GM21825 (cell line): ENCODE measurements around the gene GIGYF2.
"Not testable (repeated sequence)": the region's sequence is repeated elsewhere in the genome, so short reads cannot be mapped to it uniquely, and the experiment has no call there.

Experiments
- ATAC-seq: cut with Tn5 transposase; IDR thresholded peaks from one replicate; pipeline ENCODE4 v1.9.1; 2021; ENCODE audit warnings: mild to moderate bottlenecking, moderate library complexity; ENCODE audit not compliant: unreplicated experiment

GIGYF2 gene, protein sequence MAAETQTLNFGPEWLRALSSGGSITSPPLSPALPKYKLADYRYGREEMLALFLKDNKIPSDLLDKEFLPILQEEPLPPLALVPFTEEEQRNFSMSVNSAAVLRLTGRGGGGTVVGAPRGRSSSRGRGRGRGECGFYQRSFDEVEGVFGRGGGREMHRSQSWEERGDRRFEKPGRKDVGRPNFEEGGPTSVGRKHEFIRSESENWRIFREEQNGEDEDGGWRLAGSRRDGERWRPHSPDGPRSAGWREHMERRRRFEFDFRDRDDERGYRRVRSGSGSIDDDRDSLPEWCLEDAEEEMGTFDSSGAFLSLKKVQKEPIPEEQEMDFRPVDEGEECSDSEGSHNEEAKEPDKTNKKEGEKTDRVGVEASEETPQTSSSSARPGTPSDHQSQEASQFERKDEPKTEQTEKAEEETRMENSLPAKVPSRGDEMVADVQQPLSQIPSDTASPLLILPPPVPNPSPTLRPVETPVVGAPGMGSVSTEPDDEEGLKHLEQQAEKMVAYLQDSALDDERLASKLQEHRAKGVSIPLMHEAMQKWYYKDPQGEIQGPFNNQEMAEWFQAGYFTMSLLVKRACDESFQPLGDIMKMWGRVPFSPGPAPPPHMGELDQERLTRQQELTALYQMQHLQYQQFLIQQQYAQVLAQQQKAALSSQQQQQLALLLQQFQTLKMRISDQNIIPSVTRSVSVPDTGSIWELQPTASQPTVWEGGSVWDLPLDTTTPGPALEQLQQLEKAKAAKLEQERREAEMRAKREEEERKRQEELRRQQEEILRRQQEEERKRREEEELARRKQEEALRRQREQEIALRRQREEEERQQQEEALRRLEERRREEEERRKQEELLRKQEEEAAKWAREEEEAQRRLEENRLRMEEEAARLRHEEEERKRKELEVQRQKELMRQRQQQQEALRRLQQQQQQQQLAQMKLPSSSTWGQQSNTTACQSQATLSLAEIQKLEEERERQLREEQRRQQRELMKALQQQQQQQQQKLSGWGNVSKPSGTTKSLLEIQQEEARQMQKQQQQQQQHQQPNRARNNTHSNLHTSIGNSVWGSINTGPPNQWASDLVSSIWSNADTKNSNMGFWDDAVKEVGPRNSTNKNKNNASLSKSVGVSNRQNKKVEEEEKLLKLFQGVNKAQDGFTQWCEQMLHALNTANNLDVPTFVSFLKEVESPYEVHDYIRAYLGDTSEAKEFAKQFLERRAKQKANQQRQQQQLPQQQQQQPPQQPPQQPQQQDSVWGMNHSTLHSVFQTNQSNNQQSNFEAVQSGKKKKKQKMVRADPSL (N-terminal part only)

DNA sequence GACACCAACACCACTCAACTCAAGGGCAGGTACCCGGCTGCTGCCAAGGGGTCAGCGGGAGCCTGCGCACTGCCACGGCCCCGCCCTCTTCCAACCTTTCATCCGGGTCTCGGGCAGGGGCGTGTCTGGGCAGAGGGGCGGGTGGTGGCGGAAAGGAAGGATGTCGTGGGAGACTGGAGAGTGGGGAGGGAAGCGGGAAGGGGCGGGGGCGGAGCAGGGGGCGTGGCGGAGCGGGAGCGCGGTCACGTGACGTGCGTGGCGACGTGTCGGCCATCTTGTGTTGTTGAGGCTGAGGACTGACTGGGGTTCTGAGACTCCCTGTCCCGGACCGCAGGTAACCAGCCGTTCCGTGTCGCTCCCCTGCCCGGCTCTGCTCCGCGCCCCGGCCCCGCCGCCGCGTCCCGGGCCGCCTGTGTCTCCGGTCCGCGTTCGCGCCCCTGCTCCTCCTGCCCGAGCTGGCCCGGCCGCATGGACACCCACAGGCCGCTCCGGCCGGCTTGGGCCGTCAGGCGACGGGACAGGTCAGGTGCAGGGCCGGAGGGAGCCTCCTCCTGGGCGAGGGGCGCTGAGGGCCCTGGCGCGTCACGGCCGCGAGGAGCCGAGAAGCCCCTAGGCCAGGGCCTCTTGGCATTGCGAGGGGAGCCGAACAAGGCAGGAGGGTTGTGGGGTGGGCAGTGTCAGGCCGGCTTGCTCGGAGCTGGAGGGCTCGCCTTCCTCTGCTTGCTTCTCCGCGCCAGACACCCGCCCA is at the start of gene GIGYF2:
Gene GIGYF2 (plus strand): TSS at position 273 of the 748 bp plus-strand sequence. CDS start 37,867 bp downstream, outside the sequence.
- ATAC-seq = peak; percentile 85

DNA sequence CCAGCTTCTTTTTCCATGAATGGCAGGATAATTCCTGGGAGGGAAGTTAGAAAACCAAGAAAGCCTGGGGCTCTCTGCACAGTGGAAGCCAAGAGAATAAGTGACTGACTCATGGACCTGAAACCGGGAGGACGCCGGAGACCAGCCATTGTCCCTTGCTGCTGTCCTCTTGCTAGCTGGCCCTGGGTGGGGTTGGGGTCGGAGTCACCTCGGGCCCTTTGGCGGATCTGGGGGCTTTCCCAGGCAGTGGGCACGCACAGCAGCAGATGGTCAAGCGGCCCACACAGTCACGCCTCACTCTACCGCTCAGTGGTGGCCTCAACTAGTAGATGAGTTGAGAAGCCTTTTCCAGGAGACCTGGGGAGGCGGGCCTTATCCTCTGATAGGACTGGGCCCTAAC is 48.1 kb upstream of the GIGYF2 start:
- ATAC-seq = no peak

DNA sequence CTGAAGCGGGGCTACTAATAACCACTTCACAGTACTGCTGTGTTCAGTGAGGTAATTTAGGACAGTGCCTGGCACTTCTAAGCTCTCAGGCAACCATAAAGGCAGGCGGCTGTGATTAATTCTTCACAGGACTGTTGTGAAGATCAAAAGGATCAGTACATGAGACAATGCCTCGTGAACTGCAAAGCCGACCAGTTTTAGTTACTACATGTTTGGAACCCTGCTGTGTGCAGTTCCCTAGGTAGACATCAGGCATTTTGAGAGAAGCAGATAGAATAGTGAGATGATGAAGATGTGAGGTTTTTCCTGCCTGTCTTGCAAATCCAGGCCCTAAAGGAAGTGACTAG is 44.7 kb upstream of the GIGYF2 start:
- no peak for ATAC-seq

DNA sequence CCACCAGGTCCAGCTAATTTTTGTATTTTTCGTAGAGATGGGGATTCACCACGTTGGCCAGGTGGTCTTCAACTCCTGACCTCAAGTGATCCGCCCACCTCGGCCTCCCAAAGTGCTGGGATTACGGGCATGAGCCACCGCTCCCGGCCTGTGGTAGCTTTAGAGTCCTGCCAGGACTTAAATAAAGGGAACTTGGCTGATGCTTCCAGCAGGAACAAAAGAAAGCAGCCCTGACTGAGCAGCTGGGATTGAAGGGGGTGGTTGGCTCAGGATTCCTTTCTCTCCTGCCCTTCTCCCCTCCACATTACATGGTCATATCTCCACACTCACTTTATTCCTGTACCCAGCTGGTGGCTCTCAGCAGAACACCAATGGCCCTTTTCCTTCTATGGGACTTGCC is 43.7 kb upstream of the GIGYF2 start:
- no peak for ATAC-seq

DNA sequence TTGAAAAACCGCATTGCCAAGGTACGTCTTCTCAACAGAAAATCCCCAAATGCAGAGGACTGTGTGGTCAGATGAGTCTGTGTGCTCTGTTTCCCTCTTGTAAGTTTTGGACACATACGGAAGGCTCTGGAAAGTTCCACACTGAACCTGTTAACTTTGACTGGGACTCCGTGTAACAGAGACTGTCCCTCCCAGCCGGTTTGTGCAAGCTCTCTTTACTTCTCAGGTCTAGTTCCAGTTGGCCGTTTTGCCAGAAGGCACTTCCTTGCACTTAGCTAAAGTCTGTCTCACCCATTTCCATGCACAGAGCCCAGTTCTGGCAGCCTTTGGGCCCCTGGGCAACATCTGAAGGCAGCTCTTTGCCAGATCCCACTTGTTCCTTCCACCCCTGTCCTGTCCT is 41.7 kb upstream of the GIGYF2 start:
- ATAC-seq = no peak

DNA sequence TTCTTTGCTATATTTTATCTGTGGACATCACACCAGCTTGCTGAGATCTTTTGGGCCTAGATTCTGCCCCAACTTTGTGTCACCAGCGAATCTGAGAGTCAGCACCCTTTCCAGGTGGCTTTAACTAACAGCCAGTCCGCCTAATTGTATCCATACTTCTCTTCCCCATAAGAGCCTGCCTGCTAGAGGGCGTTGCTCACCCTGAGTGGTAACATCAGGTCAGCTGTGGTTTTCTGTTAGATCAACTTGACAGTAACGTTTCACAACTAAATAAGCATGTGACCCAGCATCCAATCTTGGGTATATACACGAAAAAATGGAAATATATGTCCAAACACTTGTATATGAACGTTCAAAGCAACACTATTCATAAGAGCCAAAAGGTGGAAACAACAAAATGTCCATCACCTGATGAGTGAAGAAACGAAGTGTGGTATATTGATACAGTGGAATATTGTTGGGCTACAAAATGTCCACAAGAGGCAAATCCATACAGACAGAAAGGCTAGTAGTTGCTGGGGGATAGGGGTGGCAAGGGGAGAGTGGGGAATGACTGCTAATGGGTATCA is 38.8 kb upstream of the GIGYF2 start:
- no peak for ATAC-seq

DNA sequence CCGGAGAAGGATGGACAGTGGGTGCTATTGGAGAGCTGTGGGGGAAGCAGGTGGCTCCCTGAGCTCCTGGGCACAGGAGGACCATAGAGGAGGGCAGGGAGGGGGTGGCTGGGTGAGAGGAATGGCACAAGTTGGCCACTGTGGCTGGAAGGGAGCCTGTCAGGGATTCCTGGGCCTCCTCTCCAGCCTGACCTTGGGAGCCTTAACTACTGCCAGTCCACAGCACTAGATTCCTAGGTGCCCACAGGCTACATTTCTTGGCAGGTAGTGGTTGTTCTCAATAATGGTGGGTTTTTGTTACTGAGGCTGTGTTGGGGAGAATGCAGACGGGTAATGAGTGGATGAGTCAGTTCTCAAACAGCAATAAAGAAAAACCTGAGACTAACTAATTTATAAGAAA is 37.8 kb upstream of the GIGYF2 start:
- ATAC-seq = no peak

DNA sequence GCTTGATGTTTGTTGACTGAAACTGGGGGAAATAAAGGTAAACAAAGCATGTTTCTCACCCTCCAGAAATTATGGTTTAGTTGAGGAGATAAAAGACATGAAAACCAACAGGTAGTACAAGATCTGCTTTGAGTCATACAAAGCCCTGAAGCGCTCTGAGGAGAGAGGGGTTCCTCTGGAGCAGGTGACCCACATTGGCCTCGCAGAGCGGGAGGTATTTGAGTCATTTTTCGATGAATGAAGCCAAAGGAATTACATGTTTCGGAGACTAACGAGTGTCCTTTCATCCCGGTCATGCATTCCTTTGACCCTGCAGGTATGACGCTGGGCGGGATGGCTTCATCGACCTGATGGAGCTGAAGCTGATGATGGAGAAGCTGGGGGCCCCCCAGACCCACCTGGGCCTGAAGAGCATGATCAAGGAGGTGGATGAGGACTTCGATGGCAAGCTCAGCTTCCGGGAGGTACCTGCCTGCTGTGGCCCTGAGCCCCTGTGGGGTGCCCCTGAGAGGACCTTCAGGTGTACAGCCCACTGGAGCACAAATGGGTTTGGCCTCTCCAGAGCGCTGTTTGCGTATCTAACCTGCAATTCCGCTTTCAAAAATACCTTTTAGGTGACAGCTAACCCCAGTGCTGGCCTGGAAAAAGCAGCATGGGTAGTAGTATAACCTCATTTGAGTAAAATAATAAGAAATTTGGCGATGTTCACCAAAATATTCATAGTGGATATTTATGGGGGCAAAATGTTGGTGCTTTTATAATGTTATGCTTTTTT is 34.5 kb upstream of the GIGYF2 start:
- ATAC-seq = no peak

DNA sequence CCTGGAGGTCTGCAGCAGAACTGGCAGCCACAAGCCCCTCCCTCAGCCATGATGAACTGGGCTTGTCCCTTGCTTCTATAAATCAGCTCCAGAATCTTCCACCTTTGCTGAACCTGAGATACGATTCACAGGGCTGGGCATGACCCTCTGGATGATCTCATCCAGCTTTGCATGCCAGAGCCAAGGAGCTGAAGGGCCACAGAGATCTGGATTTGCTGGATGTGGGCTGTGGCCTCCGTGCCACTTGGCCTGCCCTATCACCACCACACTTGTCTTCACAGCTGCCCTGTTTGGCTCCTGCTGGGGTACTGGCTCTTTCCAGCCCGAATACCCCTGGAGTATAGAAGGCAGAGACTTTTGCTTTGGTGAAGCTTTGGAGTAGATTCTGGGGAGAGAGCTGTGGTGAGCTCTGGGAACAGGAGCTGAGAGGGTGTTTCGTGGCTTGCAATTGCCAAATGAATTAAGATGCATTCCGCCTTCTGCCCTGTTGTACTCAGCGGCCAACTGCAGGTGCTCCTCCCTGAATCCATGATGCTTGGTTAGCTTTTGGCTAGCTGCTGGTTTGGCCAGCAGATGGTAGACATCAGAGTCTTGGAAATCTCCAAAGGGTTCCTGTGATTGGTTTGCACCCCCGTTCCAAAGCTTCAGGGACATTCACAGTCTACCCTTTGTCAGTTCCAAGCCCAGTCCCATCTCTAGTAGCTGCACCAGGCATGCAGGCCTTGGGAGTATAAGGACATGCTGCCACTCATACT is 30.9 kb upstream of the GIGYF2 start:
- ATAC-seq = no peak

DNA sequence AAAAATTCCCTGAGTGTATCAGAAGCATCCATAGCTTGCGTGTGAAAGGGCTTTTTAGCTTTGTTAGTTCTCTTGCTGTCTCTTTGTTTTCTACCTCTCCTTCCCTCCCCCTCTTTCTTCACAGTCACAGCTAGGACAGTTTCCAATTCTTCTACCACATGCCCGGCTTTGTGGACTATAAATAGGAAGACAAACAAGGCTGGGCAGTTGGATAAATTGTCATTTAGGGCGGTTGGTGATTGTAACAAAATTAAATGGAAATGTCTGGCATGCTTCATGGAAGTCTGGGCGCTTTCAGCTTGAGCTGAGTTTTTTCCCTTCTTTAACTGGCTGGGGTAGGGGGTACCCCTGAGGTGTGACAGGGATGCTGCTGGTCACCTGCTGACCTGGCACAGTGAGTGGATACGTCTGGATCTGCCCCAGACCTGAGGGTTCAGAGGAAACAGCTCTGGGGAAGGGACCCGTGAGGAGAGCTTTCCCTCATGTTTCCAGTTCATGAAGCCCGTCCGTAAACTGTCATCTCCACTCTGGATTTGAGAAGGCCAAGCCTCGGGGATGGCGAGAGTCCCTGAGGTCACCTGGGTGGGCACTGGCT is 29.0 kb upstream of the GIGYF2 start:
- no peak for ATAC-seq

DNA sequence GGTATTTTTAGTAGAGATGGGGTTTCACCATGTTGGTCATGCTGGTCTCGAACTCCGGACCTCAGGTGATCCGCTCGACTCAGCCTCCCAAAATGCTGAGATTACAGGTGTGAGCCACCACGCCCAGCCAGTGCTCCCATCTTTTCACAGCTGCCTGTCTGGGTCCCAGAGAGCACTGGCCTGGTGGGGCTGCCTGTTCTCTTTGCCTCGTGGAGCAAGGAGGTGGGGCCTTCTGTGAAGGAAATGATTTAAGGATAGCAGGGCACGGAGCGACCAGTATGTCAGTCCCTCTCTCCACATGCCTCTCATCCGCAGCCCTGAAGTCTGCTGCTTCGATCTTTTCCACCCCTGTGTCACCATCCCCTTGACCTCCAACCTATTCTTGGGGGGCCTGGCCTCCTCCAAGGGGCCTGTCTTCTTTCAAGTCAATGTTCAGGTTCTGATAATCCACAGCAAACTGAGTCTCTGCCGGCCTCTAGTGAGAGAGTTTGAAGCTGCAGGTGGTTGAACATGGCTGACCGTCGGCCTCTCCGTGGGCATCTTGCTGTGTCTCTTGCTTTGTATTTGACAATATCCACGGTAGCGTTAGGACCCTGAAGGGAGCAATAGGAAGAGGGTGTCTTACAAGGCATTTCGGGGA is 28.2 kb upstream of the GIGYF2 start:
- no peak for ATAC-seq

DNA sequence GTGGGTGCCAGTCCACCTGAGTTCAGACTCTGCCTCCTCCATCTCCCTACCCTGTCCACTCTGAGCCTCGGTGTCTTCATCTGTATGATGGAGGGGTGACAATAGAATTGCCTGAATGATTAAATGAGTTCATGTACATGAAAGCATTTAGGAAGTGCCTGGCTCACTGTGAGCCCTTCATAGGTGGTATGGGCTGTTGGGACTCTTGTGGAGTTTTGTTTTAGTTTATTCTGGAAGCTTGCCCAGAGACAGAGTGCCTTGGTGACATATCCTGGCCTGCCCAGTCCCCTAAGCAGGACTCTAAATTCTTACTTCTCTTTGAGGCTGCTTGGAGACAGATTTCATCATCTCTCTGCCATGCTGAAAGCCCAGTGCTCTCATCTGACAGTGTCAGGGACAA is 24.5 kb upstream of the GIGYF2 start:
- no peak for ATAC-seq

DNA sequence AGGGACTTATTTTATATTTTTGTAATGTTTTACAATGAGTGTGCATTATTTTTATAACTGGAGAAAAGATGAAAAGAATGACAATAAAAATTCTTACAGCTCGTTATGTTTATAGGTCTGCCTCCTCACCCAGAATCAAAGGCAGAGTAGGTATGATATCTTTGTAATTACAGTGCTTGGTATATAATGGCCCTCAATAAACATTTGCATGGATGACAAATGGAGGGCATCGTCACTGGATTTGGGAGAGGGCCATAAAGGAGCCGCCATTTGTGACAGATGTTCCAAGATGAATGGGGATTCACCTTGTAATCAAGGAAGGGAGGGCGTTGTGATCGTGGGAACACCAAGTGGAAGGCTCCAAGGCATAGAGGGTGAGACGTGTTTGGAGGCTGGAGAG is 22.6 kb upstream of the GIGYF2 start:
- no peak for ATAC-seq

DNA sequence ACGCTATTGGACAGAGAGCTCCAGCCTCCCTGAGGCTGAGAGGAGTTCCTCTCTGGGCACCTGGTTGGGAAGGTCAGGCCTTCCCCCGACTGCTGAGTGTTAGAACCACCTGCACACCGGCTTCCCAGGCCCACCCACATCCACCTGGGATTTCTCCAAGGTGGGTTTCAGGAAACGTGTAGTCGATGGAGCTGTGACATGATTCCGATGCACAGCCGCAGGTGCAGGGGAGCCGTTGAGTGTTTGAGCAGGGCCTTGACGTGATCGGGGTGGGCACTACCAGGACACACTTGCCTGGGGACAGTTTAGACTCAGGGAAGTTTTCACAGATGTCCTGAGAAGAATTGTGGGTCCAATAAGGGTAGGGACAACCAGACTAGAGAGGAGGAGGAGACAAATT is 21.8 kb upstream of the GIGYF2 start:
- ATAC-seq = no peak

DNA sequence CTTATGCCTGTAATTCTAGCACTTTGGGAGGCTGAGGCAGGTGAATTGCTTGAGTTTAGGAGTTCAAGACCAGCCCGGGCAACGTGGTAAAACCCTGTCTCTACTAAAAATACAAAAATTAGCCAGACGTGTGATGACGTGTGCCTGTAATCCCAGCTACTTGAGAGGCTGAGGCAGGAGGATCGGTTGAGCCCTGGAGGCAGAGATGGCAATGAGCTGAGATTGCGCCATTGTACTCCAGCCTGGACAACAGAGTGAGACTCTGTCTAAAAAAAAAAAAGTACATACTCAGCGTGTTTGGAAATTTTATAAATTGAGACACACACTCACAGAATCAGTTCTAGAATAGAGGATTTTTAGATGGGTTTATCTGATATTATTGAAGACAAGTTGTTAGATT is 17.1 kb upstream of the GIGYF2 start:
- ATAC-seq = no peak

DNA sequence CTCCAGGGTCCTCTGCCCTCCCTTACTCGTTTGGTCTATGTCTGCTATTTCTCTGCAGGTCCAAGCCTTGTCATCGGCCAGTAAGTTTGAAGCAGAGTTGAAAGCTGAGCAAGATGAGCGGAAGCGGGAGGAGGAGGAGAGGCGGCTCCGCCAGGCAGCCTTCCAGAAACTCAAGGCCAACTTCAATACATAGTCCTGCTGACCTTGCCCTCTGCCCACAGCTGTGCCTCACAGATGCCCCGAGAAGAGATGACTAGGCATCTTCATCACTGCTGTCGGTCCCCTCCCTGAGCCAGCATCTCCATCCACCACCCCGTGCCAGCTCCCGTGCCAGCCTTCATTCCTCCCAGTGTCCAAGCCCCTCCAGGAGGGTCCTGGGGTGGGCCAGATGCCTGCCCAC is 15.6 kb upstream of the GIGYF2 start:
- ATAC-seq = no peak

DNA sequence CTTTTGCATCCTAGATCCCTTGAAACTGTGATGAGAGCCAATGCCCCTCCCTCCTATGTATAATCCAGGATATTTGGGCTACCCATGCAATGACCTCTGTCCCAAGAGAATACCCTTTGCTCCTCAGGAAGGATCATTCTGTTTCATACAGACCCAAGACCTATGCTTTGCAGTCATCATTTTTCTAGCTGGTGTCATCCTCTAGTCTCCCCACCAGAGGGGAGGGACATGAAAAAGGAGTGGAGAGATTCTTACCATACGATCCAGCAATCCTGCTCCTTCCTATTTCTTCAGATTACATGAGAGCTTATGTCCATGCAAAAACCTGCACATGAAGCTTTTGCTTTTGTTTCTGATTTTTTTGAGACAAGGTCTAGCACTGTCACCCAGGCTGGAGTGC is 13.8 kb upstream of the GIGYF2 start:
- no peak for ATAC-seq

DNA sequence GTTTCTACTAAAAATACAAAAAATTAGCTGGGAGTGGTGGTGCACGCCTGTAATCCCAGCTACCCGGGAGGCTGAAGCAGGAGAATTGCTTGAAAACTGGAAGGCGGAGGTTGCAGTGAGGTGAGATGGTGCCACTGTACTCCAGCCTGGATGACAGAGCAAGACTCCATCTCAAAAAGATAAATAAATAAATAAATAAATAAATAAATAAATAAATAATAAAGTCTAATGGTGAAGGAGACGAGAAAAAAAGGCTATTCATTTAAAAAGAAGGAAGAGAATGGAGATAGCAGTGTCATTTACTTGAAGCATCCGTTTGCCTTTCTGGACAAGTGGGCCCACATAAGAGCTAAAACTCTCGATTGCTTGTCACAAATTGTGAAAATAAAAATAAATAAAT is 11.7 kb upstream of the GIGYF2 start:
- ATAC-seq = not testable (repeated sequence)
